Neural cell (in vitro differentiated cells): ENCODE data around the gene PTPRT. TPM values are rescaled to one million over a fixed set of nuclear protein-coding genes. Genes with fewer than 3 reads are reported as not detected.

Source experiments
- H2AFZ ChIP-seq: fragments of 200-600, 300-800 bp; sonication (generic), shearing (Covaris generic); 2 replicates; pipeline ENCODE4 v1.6.0; 2014; ENCODE audit warnings: low read depth, mild to moderate bottlenecking, antibody characterized with exemption, low read length, moderate library complexity
- H3F3A ChIP-seq: fragments of 200-600 bp; shearing (Covaris generic); 2 replicates; pipeline ENCODE4 v1.6.1; 2016; ENCODE audit warnings: mild to moderate bottlenecking, moderate library complexity, mixed read lengths, antibody characterized with exemption, low read length; ENCODE audit not compliant: insufficient read depth, poor library complexity, severe bottlenecking
- H3K27ac ChIP-seq: fragments of 200-600, 300-800 bp; sonication (generic), shearing (Covaris generic); 2 replicates; pipeline ENCODE4 v1.5.1; 2014; ENCODE audit warnings: mild to moderate bottlenecking, low read length, moderate library complexity
- H3K27me3 ChIP-seq: fragments of 300-800, 200-600 bp; sonication (generic), shearing (Covaris generic); 2 replicates; pipeline ENCODE4 v1.6.0; 2014; ENCODE audit warnings: mild to moderate bottlenecking, low read depth, low read length, moderate library complexity; ENCODE audit not compliant: insufficient read depth
- H3K36me3 ChIP-seq: fragments of 300-800, 200-600 bp; sonication (generic), shearing (Covaris generic); 2 replicates; pipeline ENCODE4 v1.5.1; 2014; ENCODE audit warnings: mild to moderate bottlenecking, antibody characterized with exemption, low read length, moderate library complexity; ENCODE audit not compliant: insufficient read depth
- H3K4me2 ChIP-seq: fragments of 300-800, 200-600 bp; sonication (generic), shearing (Covaris generic); 2 replicates; pipeline ENCODE4 v1.6.0; 2014; ENCODE audit warnings: mild to moderate bottlenecking, low read length
- H3K4me3 ChIP-seq: fragments of 300-800, 200-600 bp; sonication (generic), shearing (Covaris generic); 2 replicates; pipeline ENCODE4 v1.5.1; 2014; ENCODE audit warnings: mild to moderate bottlenecking, low read length, moderate library complexity
- H3K79me2 ChIP-seq: fragments of 200-600 bp; shearing (Covaris generic); replicated peaks from 2 replicates; pipeline ENCODE4 v1.6.0; 2014; ENCODE audit warnings: mild to moderate bottlenecking, low read length, moderate library complexity; ENCODE audit not compliant: insufficient read depth
- H3K9ac ChIP-seq: fragments of 300-800, 200-600 bp; sonication (generic), shearing (Covaris generic); 2 replicates; pipeline ENCODE4 v1.6.1; 2016; ENCODE audit warnings: mild to moderate bottlenecking, low read length, mixed read lengths
- H3K9me2 ChIP-seq: fragments of 200-600 bp; shearing (Covaris generic); 2 replicates; pipeline ENCODE4 v1.6.1; 2016; ENCODE audit warnings: mild to moderate bottlenecking, low read length, mixed read lengths; ENCODE audit not compliant: insufficient read depth
- H3K9me3 ChIP-seq: fragments of 200-600, 300-800 bp; sonication (generic), shearing (Covaris generic); 2 replicates; pipeline ENCODE4 v1.6.1; 2016; ENCODE audit warnings: mild to moderate bottlenecking, mixed run types, low read length, moderate library complexity, mixed read lengths
- H4K20me1 ChIP-seq: fragments of 200-600 bp; shearing (Covaris generic); 2 replicates; pipeline ENCODE4 v1.6.1; 2016; ENCODE audit warnings: mild to moderate bottlenecking, mixed run types; ENCODE audit not compliant: insufficient read depth
- CTCF ChIP-seq: fragments of 450-650 bp; IDR thresholded peaks from 2 replicates; pipeline ENCODE4 v1.5.1; 2014; ENCODE audit warnings: antibody characterized with exemption, mild to moderate bottlenecking, moderate library complexity; ENCODE audit not compliant: poor library complexity, severe bottlenecking
- EP300 ChIP-seq: fragments of 450-650 bp; conservative IDR thresholded peaks from 2 replicates; pipeline ENCODE4 v1.6.1; 2014; ENCODE audit warnings: antibody characterized with exemption, mild to moderate bottlenecking, moderate library complexity; ENCODE audit not compliant: poor library complexity, severe bottlenecking
- EZH2 ChIP-seq: fragments of 200-600, 300-800 bp; shearing (Covaris generic), sonication (generic); IDR thresholded peaks from 2 replicates; pipeline ENCODE4 v1.6.1; 2014; ENCODE audit warnings: antibody characterized with exemption, low read length, borderline replicate concordance, mild to moderate bottlenecking; ENCODE audit not compliant: insufficient read depth, poor library complexity, severe bottlenecking
- MXI1 ChIP-seq: fragments of 450-650 bp; conservative IDR thresholded peaks from 2 replicates; pipeline ENCODE4 v1.6.1; 2014; ENCODE audit warnings: antibody characterized with exemption, mild to moderate bottlenecking; ENCODE audit not compliant: poor library complexity, severe bottlenecking
- POLR2AphosphoS5 ChIP-seq: IDR thresholded peaks from 2 replicates; pipeline ENCODE4 v1.6.1; 2012
- RAD21 ChIP-seq: fragments of 450-650 bp; conservative IDR thresholded peaks from 2 replicates; pipeline ENCODE4 v1.6.1; 2014; ENCODE audit warnings: antibody characterized with exemption, mild to moderate bottlenecking, moderate library complexity
- REST ChIP-seq: IDR thresholded peaks from 2 replicates; pipeline ENCODE4 v1.6.1; 2012; ENCODE audit warnings: borderline replicate concordance
- SMC3 ChIP-seq: fragments of 450-650 bp; conservative IDR thresholded peaks from 2 replicates; pipeline ENCODE4 v1.6.1; 2014; ENCODE audit warnings: antibody characterized with exemption, mild to moderate bottlenecking, moderate library complexity; ENCODE audit not compliant: poor library complexity
- TAF1 ChIP-seq: IDR thresholded peaks from 2 replicates; pipeline ENCODE4 v1.6.1; 2012; ENCODE audit warnings: low read depth
- polyA plus RNA-seq: library from polyadenylated mRNA; depleted of rRNA; stranded (reverse); fragments of >200 nt; gene quantifications from 2 replicates; pipeline ENCODE4 v1.2.3, GENCODE V29; 2014

Gene PTPRT
- polyA plus RNA-seq, 1 donor from 2014 or later: 9.2 TPM

GRCh38 chr20:42053350-42053749, 1136.4 kb downstream of the PTPRT start:
- H3K27ac ChIP-seq: no peak overlapping the region
- no peaks in the 10 kb centered on the region for H3K9me3 ChIP-seq
- no peaks in the 10 kb centered on the region for H4K20me1 ChIP-seq
- TF ChIP-seq POLR2AphosphoS5: no peak
- no peak for TF ChIP-seq RAD21
- no peak for TF ChIP-seq REST
- no peak for TF ChIP-seq TAF1
- TF ChIP-seq EZH2: no peak
- no peak for TF ChIP-seq SMC3
- TF ChIP-seq CTCF: no peak
- TF ChIP-seq EP300: no peak
- no peak for TF ChIP-seq MXI1
- no peaks in the 10 kb centered on the region for H3K9me2 ChIP-seq
- H3K79me2 ChIP-seq: no peaks in the 10 kb centered on the region
- H3F3A ChIP-seq: no peaks in the 10 kb centered on the region
- H3K4me3 ChIP-seq: no peak overlapping the region
- no peaks in the 10 kb centered on the region for H3K27me3 ChIP-seq
- no peak overlapping the region for H2AFZ ChIP-seq
- no peak overlapping the region for H3K9ac ChIP-seq
- H3K36me3 ChIP-seq: no peaks in the 10 kb centered on the region
- no peak overlapping the region for H3K4me2 ChIP-seq

GRCh38 chr20:42051921-42052320, 1137.8 kb downstream of the PTPRT start:
- no peak for TF ChIP-seq RAD21
- no peak for TF ChIP-seq SMC3
- TF ChIP-seq TAF1: no peak
- no peak for TF ChIP-seq EP300
- TF ChIP-seq REST: peak; percentile 57
- no peak for TF ChIP-seq CTCF
- TF ChIP-seq EZH2: no peak
- TF ChIP-seq POLR2AphosphoS5: peak; percentile 36
- Histone ChIP-seq H3K4me3 (no peak overlapping the region), H3K9me3 (no peaks in the 10 kb centered on the region), H2AFZ (no peak overlapping the region), H3K27ac (no peak overlapping the region), H4K20me1 (no peaks in the 10 kb centered on the region), H3K9me2 (no peaks in the 10 kb centered on the region), H3K36me3 (no peaks in the 10 kb centered on the region), H3F3A (no peaks in the 10 kb centered on the region), H3K79me2 (no peaks in the 10 kb centered on the region), H3K27me3 (no peaks in the 10 kb centered on the region), H3K9ac (no peak overlapping the region), H3K4me2 (no peak overlapping the region)
